Esophagus mucosa (tissue), 1 donor: ENCODE measurements around the gene TEX52. TPM values are rescaled to one million over a fixed set of nuclear protein-coding genes. Genes with fewer than 3 reads are reported as not detected.

Experiments
- total RNA-seq: library from RNA; stranded (reverse); gene quantifications from one replicate; pipeline ENCODE4 v1.2.4, GENCODE V29; 2023
- donor health status: DM: yes; HTN: yes; CAD: no.

The TEX52 gene
- total RNA-seq, 1 donor from 2014 or later = not detected

Other genes starting within 250 kb of the TEX52 start
- gene FKBP4, start 62.1 kb downstream of the TEX52 start, total RNA-seq = 83.4 TPM
- gene ITFG2, start 44.4 kb downstream of the TEX52 start, total RNA-seq = 17.8 TPM
- 0.08 TPM for gene NRIP2, start 22.0 kb downstream of the TEX52 start, total RNA-seq
- gene FOXM1, start 20.1 kb upstream of the TEX52 start, total RNA-seq = 31.2 TPM
- 21.9 TPM for gene RHNO1, start 20.2 kb upstream of the TEX52 start, total RNA-seq
- gene TULP3, start 33.9 kb upstream of the TEX52 start, total RNA-seq = 15.8 TPM
- 11.0 TPM for gene TEAD4, start 102.4 kb upstream of the TEX52 start, total RNA-seq
- gene TSPAN9, start 220.3 kb upstream of the TEX52 start, total RNA-seq = 15.9 TPM